ENCODE measurements around the gene ADCY4. TPM values are rescaled to one million over a fixed set of nuclear protein-coding genes. Genes with fewer than 3 reads are reported as not detected.

The ADCY4 gene
- total RNA-seq, 1 experiment from 2014 or later = 1.1 TPM

- H3K36me3 Mint-ChIP-seq = peaks cover 4% of the 10 kb centered on the region; the same call in 1 of the 2 replicates
- ATAC-seq = peak; percentile 94
- peak within 1 kb of the TSS; percentile 72 for H3K4me3 Mint-ChIP-seq
- peak within 1 kb of the TSS; percentile 87 for H3K27ac Mint-ChIP-seq
- peak; percentile 95 for DNase-seq (ENCODE audit: low spot score)
- CTCF ChIA-PET = interaction anchor here (0.6 to 5.8 kb wide), 22 partner anchors 9 to 1276 kb away, joined by 3 to 77 read pairs (median 6); partner anchors contain the start of genes CHMP4A, CIDEB, DHRS1 and IRF9
- no peaks in the 10 kb centered on the region for H3K27me3 Mint-ChIP-seq (ENCODE audit: low read depth)
- H3K9me3 Mint-ChIP-seq = no peaks in the 10 kb centered on the region
- H3K4me1 Mint-ChIP-seq = peaks cover 16% of the 10 kb centered on the region
- POLR2A ChIA-PET = interaction anchor here (0.5 to 1.5 kb wide), 16 partner anchors 9 to 144 kb away, joined by 3 to 20 read pairs (median 4); partner anchors contain the start of genes CHMP4A, DHRS1, GMPR2 and MDP1
- TF ChIP-seq GRHL2 (CRISPR knock-in tag; IDR thresholded peaks at IDR 0.05; ENCODE audit: insufficient replicate concordance, severe bottlenecking) (no peak), ZNF219 (CRISPR knock-in tag; IDR thresholded peaks at IDR 0.05; ENCODE audit: borderline replicate concordance) (peak; percentile 84; the same call in 1 of the 2 replicates), ETV6 (CRISPR knock-in tag; IDR thresholded peaks at IDR 0.05) (peak; percentile 94), PRRX2 (CRISPR knock-in tag; IDR thresholded peaks at IDR 0.05) (no peak), CTCF (IDR thresholded peaks at IDR 0.05) (0 out of 2 replicates have a peak, but pooled peaks have one; percentile 15), ZNF416 (CRISPR knock-in tag; IDR thresholded peaks at IDR 0.05) (no peak), STAT6 (CRISPR knock-in tag; conservative IDR thresholded peaks at IDR 0.05; ENCODE audit: low read depth) (no peak), NR2C2 (CRISPR knock-in tag; IDR thresholded peaks at IDR 0.05) (no peak), ZNF121 (CRISPR knock-in tag; IDR thresholded peaks at IDR 0.05) (no peak), IRF2 (CRISPR knock-in tag; IDR thresholded peaks at IDR 0.05; ENCODE audit: borderline replicate concordance, low read depth) (no peak), SP1 (CRISPR knock-in tag; conservative IDR thresholded peaks at IDR 0.05) (peak; percentile 92), OVOL2 (CRISPR knock-in tag; IDR thresholded peaks at IDR 0.05; ENCODE audit: borderline replicate concordance) (no peak), NFE2L1 (CRISPR knock-in tag; IDR thresholded peaks at IDR 0.05) (peak; percentile 86; the same call in 1 of the 2 replicates), JUN (CRISPR knock-in tag; IDR thresholded peaks at IDR 0.05) (no peak), ZNF671 (CRISPR knock-in tag; IDR thresholded peaks at IDR 0.05) (no peak), GTF2I (CRISPR knock-in tag; conservative IDR thresholded peaks at IDR 0.05) (no peak), NR3C1 (CRISPR knock-in tag; conservative IDR thresholded peaks at IDR 0.05; ENCODE audit: low read depth) (no peak), ZNF263 (CRISPR knock-in tag; IDR thresholded peaks at IDR 0.05; ENCODE audit: low read depth) (0 out of 2 replicates have a peak, but pooled peaks have one; percentile 25), FOXP1 (CRISPR knock-in tag; IDR thresholded peaks at IDR 0.05; ENCODE audit: borderline replicate concordance) (peak; percentile 95), FOXK1 (CRISPR knock-in tag; IDR thresholded peaks at IDR 0.05) (peak; percentile 89), NR1H2 (CRISPR knock-in tag; IDR thresholded peaks at IDR 0.05) (no peak), MYBL2 (CRISPR knock-in tag; IDR thresholded peaks at IDR 0.05) (peak; percentile 95), TEAD4 (CRISPR knock-in tag; IDR thresholded peaks at IDR 0.05) (no peak)
- TF ChIP-seq, protein P1, sequence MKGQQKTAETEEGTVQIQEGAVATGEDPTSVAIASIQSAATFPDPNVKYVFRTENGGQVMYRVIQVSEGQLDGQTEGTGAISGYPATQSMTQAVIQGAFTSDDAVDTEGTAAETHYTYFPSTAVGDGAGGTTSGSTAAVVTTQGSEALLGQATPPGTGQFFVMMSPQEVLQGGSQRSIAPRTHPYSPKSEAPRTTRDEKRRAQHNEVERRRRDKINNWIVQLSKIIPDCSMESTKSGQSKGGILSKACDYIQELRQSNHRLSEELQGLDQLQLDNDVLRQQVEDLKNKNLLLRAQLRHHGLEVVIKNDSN (CRISPR knock-in tag; IDR thresholded peaks at IDR 0.05) = peak; percentile 42; the same call in 1 of the 2 replicates
- TF ChIP-seq, protein P2, sequence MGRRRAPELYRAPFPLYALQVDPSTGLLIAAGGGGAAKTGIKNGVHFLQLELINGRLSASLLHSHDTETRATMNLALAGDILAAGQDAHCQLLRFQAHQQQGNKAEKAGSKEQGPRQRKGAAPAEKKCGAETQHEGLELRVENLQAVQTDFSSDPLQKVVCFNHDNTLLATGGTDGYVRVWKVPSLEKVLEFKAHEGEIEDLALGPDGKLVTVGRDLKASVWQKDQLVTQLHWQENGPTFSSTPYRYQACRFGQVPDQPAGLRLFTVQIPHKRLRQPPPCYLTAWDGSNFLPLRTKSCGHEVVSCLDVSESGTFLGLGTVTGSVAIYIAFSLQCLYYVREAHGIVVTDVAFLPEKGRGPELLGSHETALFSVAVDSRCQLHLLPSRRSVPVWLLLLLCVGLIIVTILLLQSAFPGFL (CRISPR knock-in tag; IDR thresholded peaks at IDR 0.05; ENCODE audit: borderline replicate concordance) = no peak
- TF ChIP-seq, protein P3, sequence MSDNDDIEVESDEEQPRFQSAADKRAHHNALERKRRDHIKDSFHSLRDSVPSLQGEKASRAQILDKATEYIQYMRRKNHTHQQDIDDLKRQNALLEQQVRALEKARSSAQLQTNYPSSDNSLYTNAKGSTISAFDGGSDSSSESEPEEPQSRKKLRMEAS (CRISPR knock-in tag; IDR thresholded peaks at IDR 0.05) = peak; percentile 96
- TF ChIP-seq, protein P4, sequence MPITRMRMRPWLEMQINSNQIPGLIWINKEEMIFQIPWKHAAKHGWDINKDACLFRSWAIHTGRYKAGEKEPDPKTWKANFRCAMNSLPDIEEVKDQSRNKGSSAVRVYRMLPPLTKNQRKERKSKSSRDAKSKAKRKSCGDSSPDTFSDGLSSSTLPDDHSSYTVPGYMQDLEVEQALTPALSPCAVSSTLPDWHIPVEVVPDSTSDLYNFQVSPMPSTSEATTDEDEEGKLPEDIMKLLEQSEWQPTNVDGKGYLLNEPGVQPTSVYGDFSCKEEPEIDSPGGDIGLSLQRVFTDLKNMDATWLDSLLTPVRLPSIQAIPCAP (CRISPR knock-in tag; IDR thresholded peaks at IDR 0.05) = no peak
- TF ChIP-seq, protein P5, sequence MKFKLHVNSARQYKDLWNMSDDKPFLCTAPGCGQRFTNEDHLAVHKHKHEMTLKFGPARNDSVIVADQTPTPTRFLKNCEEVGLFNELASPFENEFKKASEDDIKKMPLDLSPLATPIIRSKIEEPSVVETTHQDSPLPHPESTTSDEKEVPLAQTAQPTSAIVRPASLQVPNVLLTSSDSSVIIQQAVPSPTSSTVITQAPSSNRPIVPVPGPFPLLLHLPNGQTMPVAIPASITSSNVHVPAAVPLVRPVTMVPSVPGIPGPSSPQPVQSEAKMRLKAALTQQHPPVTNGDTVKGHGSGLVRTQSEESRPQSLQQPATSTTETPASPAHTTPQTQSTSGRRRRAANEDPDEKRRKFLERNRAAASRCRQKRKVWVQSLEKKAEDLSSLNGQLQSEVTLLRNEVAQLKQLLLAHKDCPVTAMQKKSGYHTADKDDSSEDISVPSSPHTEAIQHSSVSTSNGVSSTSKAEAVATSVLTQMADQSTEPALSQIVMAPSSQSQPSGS (CRISPR knock-in tag; IDR thresholded peaks at IDR 0.05; ENCODE audit: borderline replicate concordance, low read depth) = peak; percentile 27; the same call in 1 of the 2 replicates
- TF ChIP-seq, protein P6, sequence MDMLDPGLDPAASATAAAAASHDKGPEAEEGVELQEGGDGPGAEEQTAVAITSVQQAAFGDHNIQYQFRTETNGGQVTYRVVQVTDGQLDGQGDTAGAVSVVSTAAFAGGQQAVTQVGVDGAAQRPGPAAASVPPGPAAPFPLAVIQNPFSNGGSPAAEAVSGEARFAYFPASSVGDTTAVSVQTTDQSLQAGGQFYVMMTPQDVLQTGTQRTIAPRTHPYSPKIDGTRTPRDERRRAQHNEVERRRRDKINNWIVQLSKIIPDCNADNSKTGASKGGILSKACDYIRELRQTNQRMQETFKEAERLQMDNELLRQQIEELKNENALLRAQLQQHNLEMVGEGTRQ (CRISPR knock-in tag; IDR thresholded peaks at IDR 0.05) = peak; percentile 47; the same call in 1 of the 2 replicates
Measured at GRCh38 chr14:24271134-24271833, 63.6 kb downstream of the ADCY4 start, which contains the start of gene RABGGTA. RABGGTA (minus strand) TSS chr14:24271597; CDS start chr14:24271115, 482 bp downstream.

Measured in WTC11 (cell line).